HEK293 (cell line): ENCODE data around the gene ZNF629.
"Not testable (repeated sequence)": the region's sequence is repeated elsewhere in the genome, so short reads cannot be mapped to it uniquely, and the experiment has no call there.

Source experiments
- CTCF ChIA-PET: fragments of 350-600 bp; formaldehyde crosslinking; extraction: SDS; loops from one replicate; lab custom pipeline; 2021; ENCODE audit warnings: antibody characterized with exemption; lab: Yijun Ruan, JAX
- POLR2A ChIA-PET: fragments of 300-600 bp; formaldehyde crosslinking; extraction: SDS; loops from one replicate; lab custom pipeline; 2020; ENCODE audit warnings: antibody characterized with exemption, inconsistent platforms; lab: Yijun Ruan, JAX
- H3K27ac ChIP-seq: fragments of 200-500 bp; sonication (Bioruptor generic); 2 replicates; pipeline ENCODE4 v1.5.1; 2014; ENCODE audit warnings: low read depth, low read length, control low read depth, inconsistent platforms; ENCODE audit errors: extremely low read depth
- H3K36me3 ChIP-seq, 2 experiments: fragments of 200-500 bp in 1 of 2; sonication (Bioruptor generic) in 1 of 2; 1 replicate in 1 of 2; 2 replicates in 1 of 2; pipeline ENCODE4 v1.5.1; 2014 to 2017; ENCODE audit warnings: inconsistent platforms in 2 of 2, low read length in 2 of 2; ENCODE audit not compliant: control insufficient read depth in 2 of 2, insufficient read depth in 1 of 2
- H3K4me1 ChIP-seq: fragments of 200-500 bp; sonication (Bioruptor generic); 2 replicates; pipeline ENCODE4 v1.5.1; 2014; ENCODE audit warnings: mild to moderate bottlenecking, low read length, inconsistent platforms; ENCODE audit not compliant: control insufficient read depth, insufficient read depth
- H3K4me3 ChIP-seq: 2 replicates; pipeline ENCODE4 v1.5.1; 2011; ENCODE audit warnings: low read depth, mild to moderate bottlenecking, control low read depth, low read length, moderate library complexity
- H3K9me3 ChIP-seq: fragments of 200-500 bp; sonication (Bioruptor generic); 2 replicates; pipeline ENCODE4 v1.5.1; 2014; ENCODE audit warnings: low read depth, low read length, inconsistent platforms; ENCODE audit not compliant: control insufficient read depth, insufficient read depth
- IKZF3 ChIP-seq: fragments of 450-650 bp; IDR thresholded peaks from 2 replicates; pipeline ENCODE4 v1.5.0; 2018; ENCODE audit warnings: missing biosample characterization, mild to moderate bottlenecking, missing genetic modification characterization, moderate library complexity
- KLF1 ChIP-seq: fragments of 450-650 bp; formaldehyde crosslinking; IDR thresholded peaks from 2 replicates; pipeline ENCODE4 v1.5.1; 2016; ENCODE audit warnings: missing biosample characterization, missing genetic modification characterization
- KLF7 ChIP-seq: fragments of 450-650 bp; formaldehyde crosslinking; IDR thresholded peaks from 2 replicates; pipeline ENCODE4 v1.5.1; 2016; ENCODE audit warnings: missing biosample characterization, missing genetic modification characterization, borderline replicate concordance
- KLF9 ChIP-seq: fragments of 450-650 bp; formaldehyde crosslinking; IDR thresholded peaks from 2 replicates; pipeline ENCODE4 v1.5.1; 2016; ENCODE audit warnings: missing biosample characterization, missing genetic modification characterization, low read depth
- OSR2 ChIP-seq: fragments of 450-650 bp; formaldehyde crosslinking; IDR thresholded peaks from 2 replicates; pipeline ENCODE4 v1.5.1; 2016; ENCODE audit warnings: missing biosample characterization, missing genetic modification characterization
- PRDM1 ChIP-seq: fragments of 450-650 bp; formaldehyde crosslinking; IDR thresholded peaks from 2 replicates; pipeline ENCODE4; 2016; ENCODE audit warnings: missing biosample characterization, missing genetic modification characterization
- WT1 ChIP-seq: fragments of 450-650 bp; formaldehyde crosslinking; IDR thresholded peaks from 2 replicates; pipeline ENCODE4 v1.5.1; 2016; ENCODE audit warnings: missing biosample characterization, missing genetic modification characterization
- ZBTB8A ChIP-seq: fragments of 450-650 bp; formaldehyde crosslinking; IDR thresholded peaks from 2 replicates; pipeline ENCODE4 v1.5.1; 2016; ENCODE audit warnings: missing biosample characterization, missing genetic modification characterization
- ZNF394 ChIP-seq: fragments of 450-650 bp; formaldehyde crosslinking; IDR thresholded peaks from 2 replicates; pipeline ENCODE4 v1.5.1; 2016; ENCODE audit warnings: missing biosample characterization, missing genetic modification characterization, mild to moderate bottlenecking, moderate library complexity, borderline replicate concordance
- ZNF423 ChIP-seq: fragments of 450-650 bp; formaldehyde crosslinking; IDR thresholded peaks from 2 replicates; pipeline ENCODE4 v1.5.1; 2016; ENCODE audit warnings: missing biosample characterization, missing genetic modification characterization
- ZNF664 ChIP-seq: fragments of 450-650 bp; formaldehyde crosslinking; IDR thresholded peaks from 2 replicates; pipeline ENCODE4 v1.5.1; 2016; ENCODE audit warnings: missing biosample characterization, missing genetic modification characterization
- TF ChIP-seq, protein P1 (sequence below): fragments of 450-650 bp; formaldehyde crosslinking; IDR thresholded peaks from 2 replicates; pipeline ENCODE4 v1.5.1; 2017; ENCODE audit warnings: missing biosample characterization, missing genetic modification characterization
- TF ChIP-seq, protein P2 (sequence below): fragments of 450-650 bp; formaldehyde crosslinking; IDR thresholded peaks from 2 replicates; pipeline ENCODE4 v1.5.1; 2016; ENCODE audit warnings: missing biosample characterization, missing genetic modification characterization
- TF ChIP-seq, protein P3 (sequence below): fragments of 450-650 bp; formaldehyde crosslinking; IDR thresholded peaks from 2 replicates; pipeline ENCODE4 v1.5.1; 2016; ENCODE audit warnings: missing biosample characterization, missing genetic modification characterization

ZNF629 gene

DNA sequence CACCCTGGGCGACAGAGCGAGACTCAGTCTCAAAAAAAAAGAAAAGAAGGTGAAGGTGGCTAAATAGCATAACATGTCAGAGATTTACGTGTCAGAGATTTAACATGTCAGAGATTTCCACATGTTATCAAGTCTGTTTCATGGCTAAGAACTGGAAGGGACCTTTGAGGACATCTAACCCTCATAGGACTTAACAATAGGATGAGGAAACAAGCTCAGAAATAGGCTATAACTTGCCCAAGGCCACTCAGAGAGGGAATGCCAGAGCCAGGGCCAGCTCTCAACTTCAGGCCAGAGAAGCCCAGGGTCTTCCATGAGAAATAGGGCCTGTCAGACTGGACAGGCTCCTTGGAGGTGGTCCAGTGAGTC is 26.8 kb upstream of the ZNF629 start (continued):
- TF ChIP-seq, protein P1, sequence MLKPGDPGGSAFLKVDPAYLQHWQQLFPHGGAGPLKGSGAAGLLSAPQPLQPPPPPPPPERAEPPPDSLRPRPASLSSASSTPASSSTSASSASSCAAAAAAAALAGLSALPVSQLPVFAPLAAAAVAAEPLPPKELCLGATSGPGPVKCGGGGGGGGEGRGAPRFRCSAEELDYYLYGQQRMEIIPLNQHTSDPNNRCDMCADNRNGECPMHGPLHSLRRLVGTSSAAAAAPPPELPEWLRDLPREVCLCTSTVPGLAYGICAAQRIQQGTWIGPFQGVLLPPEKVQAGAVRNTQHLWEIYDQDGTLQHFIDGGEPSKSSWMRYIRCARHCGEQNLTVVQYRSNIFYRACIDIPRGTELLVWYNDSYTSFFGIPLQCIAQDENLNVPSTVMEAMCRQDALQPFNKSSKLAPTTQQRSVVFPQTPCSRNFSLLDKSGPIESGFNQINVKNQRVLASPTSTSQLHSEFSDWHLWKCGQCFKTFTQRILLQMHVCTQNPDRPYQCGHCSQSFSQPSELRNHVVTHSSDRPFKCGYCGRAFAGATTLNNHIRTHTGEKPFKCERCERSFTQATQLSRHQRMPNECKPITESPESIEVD (tag by site-specific recombination): no peak
- TF ChIP-seq ZNF423 (no peak), OSR2 (tag by site-specific recombination) (no peak)

DNA sequence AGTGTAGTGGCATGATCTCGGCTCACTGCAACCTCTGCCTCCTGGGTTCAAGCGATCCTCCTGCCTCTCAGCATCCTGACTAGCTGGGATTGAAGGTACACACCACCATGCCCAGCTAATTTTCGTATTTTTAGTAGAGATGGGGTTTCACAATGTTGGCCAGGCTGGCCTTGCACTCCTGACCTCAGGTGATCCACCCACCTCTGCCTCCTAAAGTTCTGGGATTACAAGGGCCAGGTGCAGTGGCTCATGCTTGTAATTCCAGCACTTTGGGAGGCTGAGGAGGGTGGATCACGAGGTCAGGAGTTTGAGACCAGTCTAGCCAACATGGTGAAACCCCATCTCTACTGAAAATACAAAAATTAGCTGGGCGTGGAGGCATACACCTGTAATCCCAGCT is 22.7 kb upstream of the ZNF629 start:
- H3K4me3 ChIP-seq, H3K9me3 ChIP-seq, H3K27ac ChIP-seq, CTCF ChIA-PET, H3K36me3 ChIP-seq, H3K4me1 ChIP-seq: not testable (repeated sequence)
- POLR2A ChIA-PET: interaction anchor here (0.7 kb wide), 1 partner anchor 32 kb away, joined by 4 read pairs; no protein-coding TSS in a partner anchor

DNA sequence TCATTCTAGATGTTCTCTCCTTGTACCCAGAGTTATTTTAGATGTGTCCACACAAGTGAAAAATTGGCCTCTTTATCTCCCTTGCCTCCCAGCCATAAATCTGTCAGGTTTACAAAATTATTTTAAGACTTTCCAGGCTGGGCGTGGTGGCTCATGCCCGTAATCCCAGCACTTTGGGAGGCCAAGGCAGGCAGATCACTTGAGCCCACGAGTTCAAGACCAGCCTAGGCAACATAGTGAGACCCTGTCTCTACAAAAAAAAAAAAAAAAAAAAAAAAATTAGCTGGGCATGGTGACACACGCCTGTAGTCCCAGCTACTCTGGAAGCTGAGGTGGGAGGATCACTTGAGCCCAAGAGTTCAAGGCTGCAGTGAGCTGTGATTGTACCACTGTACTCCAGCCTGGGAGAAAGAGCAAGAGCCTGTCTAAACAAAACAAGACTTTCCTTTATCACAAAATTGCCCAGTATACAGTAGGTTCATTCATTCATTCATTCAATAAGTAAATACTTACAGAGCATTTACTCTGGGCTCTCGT is 22.0 kb upstream of the ZNF629 start:
- H3K27ac ChIP-seq, H3K36me3 ChIP-seq, H3K4me3 ChIP-seq, H3K9me3 ChIP-seq, POLR2A ChIA-PET, H3K4me1 ChIP-seq: not testable (repeated sequence)
- TF ChIP-seq, protein P2, sequence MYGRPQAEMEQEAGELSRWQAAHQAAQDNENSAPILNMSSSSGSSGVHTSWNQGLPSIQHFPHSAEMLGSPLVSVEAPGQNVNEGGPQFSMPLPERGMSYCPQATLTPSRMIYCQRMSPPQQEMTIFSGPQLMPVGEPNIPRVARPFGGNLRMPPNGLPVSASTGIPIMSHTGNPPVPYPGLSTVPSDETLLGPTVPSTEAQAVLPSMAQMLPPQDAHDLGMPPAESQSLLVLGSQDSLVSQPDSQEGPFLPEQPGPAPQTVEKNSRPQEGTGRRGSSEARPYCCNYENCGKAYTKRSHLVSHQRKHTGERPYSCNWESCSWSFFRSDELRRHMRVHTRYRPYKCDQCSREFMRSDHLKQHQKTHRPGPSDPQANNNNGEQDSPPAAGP (tag by site-specific recombination): peak; percentile 49; the same call in 1 of the 2 replicates
- TF ChIP-seq, protein P3, sequence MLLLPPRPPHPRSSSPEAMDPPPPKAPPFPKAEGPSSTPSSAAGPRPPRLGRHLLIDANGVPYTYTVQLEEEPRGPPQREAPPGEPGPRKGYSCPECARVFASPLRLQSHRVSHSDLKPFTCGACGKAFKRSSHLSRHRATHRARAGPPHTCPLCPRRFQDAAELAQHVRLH (tag by site-specific recombination): 0 out of 2 replicates have a peak, but pooled peaks have one; percentile 32
- peak; percentile 56; the same call in 1 of the 2 replicates for TF ChIP-seq KLF7 (tag by site-specific recombination)
- TF ChIP-seq ZNF394 (tag by site-specific recombination): peak; percentile 57; the same call in 1 of the 2 replicates
- TF ChIP-seq KLF1 (tag by site-specific recombination): peak; percentile 58
- TF ChIP-seq WT1: peak; percentile 85
- 0 out of 2 replicates have a peak, but pooled peaks have one; percentile 17 for TF ChIP-seq ZBTB8A (tag by site-specific recombination)
- peak; percentile 52; the same call in 1 of the 2 replicates for TF ChIP-seq IKZF3 (tag by site-specific recombination)
- CTCF ChIA-PET: interaction anchor here (0.7 kb wide), 1 partner anchor 67 kb away, joined by 4 read pairs; no protein-coding TSS in a partner anchor

DNA sequence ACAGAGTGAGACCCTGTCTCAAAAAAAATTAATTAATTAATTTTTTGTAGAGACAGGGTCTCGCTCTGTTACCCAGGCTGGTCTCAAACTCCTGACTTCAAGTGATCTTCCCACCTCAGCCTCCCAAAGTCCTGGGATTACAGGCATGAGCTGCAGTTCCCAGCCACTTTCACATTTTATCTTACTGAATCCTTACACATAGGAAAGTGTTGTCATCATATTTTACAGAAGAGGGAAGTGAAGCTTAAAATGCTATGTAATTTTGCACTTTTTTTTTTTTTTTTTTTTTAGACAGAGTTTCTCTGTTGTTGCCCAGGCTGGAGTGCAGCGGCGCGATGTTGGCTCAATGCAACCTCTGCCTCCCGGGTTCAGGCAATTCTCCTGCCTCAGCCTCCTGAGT is 21.1 kb upstream of the ZNF629 start:
- no peaks in the 10 kb centered on the region for H3K36me3 ChIP-seq
- ChIA-PET CTCF (interaction anchor here (0.7 kb wide), 1 partner anchor 67 kb away, joined by 4 read pairs; no protein-coding TSS in a partner anchor), POLR2A (interaction anchor here (0.7 to 3.6 kb wide), 6 partner anchors 25 to 106 kb away, joined by 3 to 25 read pairs (median 5); partner anchors contain the start of gene PHKG2)
- TF ChIP-seq KLF9 (tag by site-specific recombination): no peak
- 0 out of 2 replicates have a peak, but pooled peaks have one; percentile 20 for TF ChIP-seq PRDM1
- TF ChIP-seq ZNF664 (tag by site-specific recombination): no peak
- no peak overlapping the region for H3K4me3 ChIP-seq
- no peaks in the 10 kb centered on the region for H3K4me1 ChIP-seq
- no peaks in the 10 kb centered on the region for H3K9me3 ChIP-seq
- no peak overlapping the region for H3K27ac ChIP-seq
